GM12872 (cell line): ENCODE measurements around the gene LEPROT.

Experiments
- TF ChIP-seq, protein P1 (sequence below): IDR thresholded peaks from 3 replicates; pipeline ENCODE4 v1.5.1; 2011; ENCODE audit warnings: low read depth, mild to moderate bottlenecking, low read length, moderate library complexity; ENCODE audit not compliant: insufficient read depth

The LEPROT gene

DNA sequence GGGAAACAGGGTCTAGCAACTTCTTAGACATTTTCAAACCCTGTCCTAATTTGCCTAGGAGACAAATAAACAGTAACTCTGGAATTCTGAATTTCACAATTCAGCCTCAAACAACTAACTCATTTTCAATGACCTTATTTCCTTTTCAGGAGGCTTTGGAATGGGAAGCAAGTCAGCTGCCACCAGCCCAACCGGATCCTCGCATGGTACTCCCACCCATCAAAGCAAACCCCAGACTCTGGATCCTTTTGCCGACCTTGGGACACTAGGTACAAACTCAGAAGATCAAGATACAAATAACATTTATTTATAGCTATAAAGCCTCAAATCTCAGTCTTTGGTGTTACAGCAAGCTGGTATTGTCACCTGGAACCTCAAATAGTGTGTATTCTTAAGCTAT lies 18.9 kb upstream of the LEPROT start:
- TF ChIP-seq, protein P1, sequence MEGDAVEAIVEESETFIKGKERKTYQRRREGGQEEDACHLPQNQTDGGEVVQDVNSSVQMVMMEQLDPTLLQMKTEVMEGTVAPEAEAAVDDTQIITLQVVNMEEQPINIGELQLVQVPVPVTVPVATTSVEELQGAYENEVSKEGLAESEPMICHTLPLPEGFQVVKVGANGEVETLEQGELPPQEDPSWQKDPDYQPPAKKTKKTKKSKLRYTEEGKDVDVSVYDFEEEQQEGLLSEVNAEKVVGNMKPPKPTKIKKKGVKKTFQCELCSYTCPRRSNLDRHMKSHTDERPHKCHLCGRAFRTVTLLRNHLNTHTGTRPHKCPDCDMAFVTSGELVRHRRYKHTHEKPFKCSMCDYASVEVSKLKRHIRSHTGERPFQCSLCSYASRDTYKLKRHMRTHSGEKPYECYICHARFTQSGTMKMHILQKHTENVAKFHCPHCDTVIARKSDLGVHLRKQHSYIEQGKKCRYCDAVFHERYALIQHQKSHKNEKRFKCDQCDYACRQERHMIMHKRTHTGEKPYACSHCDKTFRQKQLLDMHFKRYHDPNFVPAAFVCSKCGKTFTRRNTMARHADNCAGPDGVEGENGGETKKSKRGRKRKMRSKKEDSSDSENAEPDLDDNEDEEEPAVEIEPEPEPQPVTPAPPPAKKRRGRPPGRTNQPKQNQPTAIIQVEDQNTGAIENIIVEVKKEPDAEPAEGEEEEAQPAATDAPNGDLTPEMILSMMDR, result no peak

DNA sequence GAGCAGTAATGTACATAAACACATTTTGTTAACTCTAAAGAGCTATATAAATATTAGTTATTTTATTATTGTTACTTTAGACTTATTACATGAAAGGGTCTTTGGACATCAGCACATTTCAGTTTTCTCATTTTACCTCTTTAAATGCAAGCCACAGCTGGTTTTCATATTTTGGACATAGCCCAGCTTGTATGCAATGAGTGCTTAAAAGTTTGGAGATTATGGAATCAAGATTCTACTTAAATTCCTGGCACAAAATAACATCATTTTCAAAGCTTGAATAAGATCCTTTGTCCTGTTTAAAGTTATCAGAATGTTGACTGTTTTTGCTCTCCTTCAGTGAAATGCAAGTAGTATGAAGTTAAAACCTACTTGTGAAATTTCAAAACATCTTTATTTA lies 15.5 kb upstream of the LEPROT start:
- TF ChIP-seq, protein P1, result no peak

DNA sequence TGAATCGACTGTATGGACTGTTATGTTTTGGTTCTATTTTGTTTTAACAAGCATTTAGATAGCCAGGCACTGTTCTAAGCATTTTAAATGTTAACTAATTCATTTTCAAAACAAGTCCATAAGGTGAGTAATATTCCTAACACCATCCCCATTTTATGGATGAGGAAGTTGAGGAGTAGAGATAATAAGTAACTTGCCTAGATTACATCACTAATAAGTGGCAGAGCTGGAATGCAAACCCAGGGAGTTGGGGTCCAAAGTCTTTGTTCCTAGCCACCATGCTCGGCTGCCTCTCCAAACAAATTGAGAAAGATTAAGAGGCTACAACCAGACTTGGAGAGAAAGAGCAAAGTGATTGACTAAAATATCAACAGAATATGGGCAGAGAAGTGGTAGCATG lies 12.6 kb upstream of the LEPROT start:
- TF ChIP-seq, protein P1, result no peak

DNA sequence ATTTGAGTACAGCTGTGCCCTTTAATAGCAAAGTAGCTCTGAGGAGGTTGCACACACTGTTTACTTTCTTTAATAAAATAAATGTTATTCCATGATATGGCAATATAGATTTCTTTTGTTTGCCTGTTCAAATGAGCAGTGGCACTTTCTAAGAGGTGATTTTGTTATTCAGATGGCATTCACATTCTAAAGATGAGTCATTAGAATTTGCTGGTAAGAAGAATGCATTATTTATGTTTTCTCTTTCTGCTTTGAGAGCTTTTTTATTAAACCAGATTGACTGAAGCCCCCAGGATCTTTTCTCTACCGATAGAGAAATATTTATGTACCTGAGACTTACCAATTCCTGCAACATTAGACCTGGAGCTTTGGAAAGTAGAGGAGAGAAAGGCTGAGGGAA lies 11.2 kb upstream of the LEPROT start:
- TF ChIP-seq, protein P1, result no peak

DNA sequence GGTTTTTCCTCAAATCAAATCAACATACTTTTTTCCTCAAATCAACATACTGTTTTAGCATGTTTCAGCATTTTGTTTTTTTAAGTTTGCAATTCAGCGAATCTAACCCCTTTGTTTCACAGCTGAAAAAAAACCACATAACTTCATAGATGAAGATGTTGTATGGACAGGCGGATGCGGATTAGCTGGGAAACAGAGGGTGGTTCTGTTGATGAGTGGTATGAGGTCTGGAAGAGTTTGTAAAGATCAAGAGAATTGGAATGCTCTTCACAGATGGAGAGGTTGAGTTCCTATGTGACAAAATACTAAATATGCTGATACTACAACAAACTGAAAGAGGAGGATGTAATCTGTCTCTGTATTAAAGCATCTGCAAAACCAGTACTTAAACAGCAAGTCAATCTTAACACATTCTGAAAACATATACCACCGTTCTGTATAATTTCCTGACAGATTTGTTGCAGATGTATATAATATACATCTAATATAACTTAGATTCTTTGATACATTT lies 10.6 kb upstream of the LEPROT start:
- TF ChIP-seq, protein P1, result no peak

DNA sequence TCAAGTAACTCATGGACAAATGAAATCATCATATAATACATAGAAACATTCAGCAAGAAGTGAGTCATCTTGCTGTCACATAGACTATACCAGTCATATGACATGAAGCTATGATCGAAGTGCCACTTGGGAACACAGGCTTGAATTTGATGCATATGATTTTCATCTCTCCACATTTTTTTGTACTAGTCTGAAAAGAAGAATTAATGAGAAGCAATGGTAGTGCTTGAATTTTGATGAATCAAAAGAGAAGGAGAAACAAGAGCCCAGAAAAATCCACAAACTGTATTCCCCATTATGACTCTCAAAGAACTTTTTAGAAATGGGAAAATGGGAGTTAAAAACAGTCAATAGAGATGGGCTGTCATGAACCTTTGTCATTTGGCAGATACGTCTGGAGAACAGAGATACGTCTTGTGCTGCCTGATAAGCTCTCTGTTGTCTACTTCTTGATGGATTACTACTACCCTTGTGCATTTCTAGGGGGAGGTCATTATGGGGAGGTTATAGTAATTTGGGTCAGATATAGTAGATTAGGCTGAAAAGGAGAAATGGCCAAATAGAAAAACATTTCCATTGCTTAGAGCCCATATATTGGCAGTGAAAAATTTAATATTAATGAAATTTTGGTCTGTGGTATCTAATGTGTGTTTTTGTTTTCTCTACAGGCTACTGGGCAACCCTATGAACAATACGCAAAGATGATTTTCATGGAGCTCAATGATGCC lies 8.0 kb upstream of the LEPROT start:
- TF ChIP-seq, protein P1, result no peak

DNA sequence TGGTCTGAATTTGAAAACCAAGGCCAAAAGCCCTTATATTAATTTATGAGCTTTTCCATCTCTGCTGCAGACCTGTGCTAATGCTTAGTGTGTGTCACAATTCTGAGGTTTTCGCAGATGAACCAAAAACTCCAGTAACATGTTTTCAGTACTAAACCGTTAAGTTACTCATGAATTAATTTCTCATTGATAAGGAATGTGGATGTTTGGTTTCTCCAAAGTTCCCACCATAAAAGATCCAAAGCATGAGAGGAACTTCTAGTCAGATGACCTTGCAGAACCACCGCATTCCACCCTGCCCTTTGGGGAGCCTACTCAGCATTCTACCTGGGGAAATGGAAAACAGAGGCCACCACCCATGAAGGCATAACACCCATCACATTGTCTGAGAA lies 7.5 kb upstream of the LEPROT start:
- TF ChIP-seq, protein P1, result no peak
